Prostate gland (tissue), 2 donors: ENCODE measurements around the gene SESN1. TPM values are rescaled to one million over a fixed set of nuclear protein-coding genes. Genes with fewer than 3 reads are reported as not detected.
A peak's percentile ranks its signal among the peaks of the same experiment; 100 is the strongest.
"Not testable (repeated sequence)": the region's sequence is repeated elsewhere in the genome, so short reads cannot be mapped to it uniquely, and the experiment has no call there.

Experiments
- DNase-seq: peaks from one replicate; pipeline ENCODE4 v3.0.0-alpha.2; 2019; ENCODE audit warnings: low spot score
- H3K27ac ChIP-seq, 2 donors: fragments of 200-600 bp; sonication (generic); 2 replicates each; pipeline ENCODE4 v1.5.1; 2017 to 2019
- H3K27me3 ChIP-seq: fragments of 200-600 bp; sonication (generic); replicated peaks from 2 replicates; pipeline ENCODE4 v1.5.1; 2019; ENCODE audit not compliant: insufficient read depth
- H3K36me3 ChIP-seq, 2 donors: fragments of 200-600 bp; sonication (generic); 1 replicate in 1 of 2; 2 replicates in 1 of 2; pipeline versions ENCODE4 v1.5.1 to v1.8.1; 2017 to 2019
- H3K4me1 ChIP-seq: fragments of 200-600 bp; sonication (generic); replicated peaks from 2 replicates; pipeline ENCODE4 v1.5.1; 2019
- H3K4me3 ChIP-seq, 2 donors: fragments of 200-600 bp; sonication (generic); 2 replicates each; pipeline ENCODE4 v1.5.1; 2017 to 2019
- H3K9me3 ChIP-seq: fragments of 200-600 bp; sonication (generic); 2 replicates; pipeline ENCODE4 v1.5.1; 2017
- POLR2A ChIP-seq: fragments of 450-650 bp; IDR thresholded peaks from one replicate; pipeline ENCODE4 v1.6.1; 2016; ENCODE audit warnings: antibody characterized with exemption, mild to moderate bottlenecking
- POLR2AphosphoS5 ChIP-seq: sonication (generic); formaldehyde crosslinking; IDR thresholded peaks from one replicate; pipeline ENCODE4 v1.6.1; 2017; ENCODE audit warnings: antibody characterized with exemption
- WGBS: methylation state at CpG from one replicate; pipeline ENCODE4 v1.1.5; 2018; 5-methylcytosine and 5-hydroxymethylcytosine counted together
- intact Hi-C: fragments of 100-400 bp; cut with DNase I; formaldehyde crosslinking; loops from one replicate; pipeline ENCODE4 v1.14.2; 2022
- total RNA-seq, 2 donors: library from RNA; depleted of rRNA; stranded (reverse); fragments of >200 nt; gene quantifications; one replicate each; pipeline ENCODE4 v1.1.0, GENCODE V29; 2016
- TF ChIP-seq, protein P1 (sequence below), 4 experiments: fragments of 200-600 bp in 2 of 4; fragments of 450-650 bp in 2 of 4; sonication (generic) in 2 of 4; IDR thresholded peaks; 1 replicate in 3 of 4; 2 replicates in 1 of 4; pipeline ENCODE4 v1.5.1; 2016 to 2019; ENCODE audit warnings: antibody characterized with exemption in 4 of 4, mild to moderate bottlenecking in 2 of 4, moderate library complexity in 2 of 4

Gene SESN1
- 100 to 1,000 TPM in 1 of 2 donors, 10 to 100 TPM in 1; 92.2 to 140 TPM for total RNA-seq

- H3K27me3 ChIP-seq: no peaks in the 10 kb centered on the region
- no peaks in the 10 kb centered on the region for H3K4me1 ChIP-seq
- intact Hi-C loops: loop anchor here (2.0 kb wide), 1 partner anchor 288 kb away; the partner anchor contains the start of gene CD164
- H3K36me3 ChIP-seq: no peaks in the 10 kb centered on the region
- peak; percentile 90 for DNase-seq
- H3K9me3 ChIP-seq: no peaks in the 10 kb centered on the region
- peak within 1 kb of the TSS; percentile 94 to 98 for H3K27ac ChIP-seq
- TF ChIP-seq, protein P1, sequence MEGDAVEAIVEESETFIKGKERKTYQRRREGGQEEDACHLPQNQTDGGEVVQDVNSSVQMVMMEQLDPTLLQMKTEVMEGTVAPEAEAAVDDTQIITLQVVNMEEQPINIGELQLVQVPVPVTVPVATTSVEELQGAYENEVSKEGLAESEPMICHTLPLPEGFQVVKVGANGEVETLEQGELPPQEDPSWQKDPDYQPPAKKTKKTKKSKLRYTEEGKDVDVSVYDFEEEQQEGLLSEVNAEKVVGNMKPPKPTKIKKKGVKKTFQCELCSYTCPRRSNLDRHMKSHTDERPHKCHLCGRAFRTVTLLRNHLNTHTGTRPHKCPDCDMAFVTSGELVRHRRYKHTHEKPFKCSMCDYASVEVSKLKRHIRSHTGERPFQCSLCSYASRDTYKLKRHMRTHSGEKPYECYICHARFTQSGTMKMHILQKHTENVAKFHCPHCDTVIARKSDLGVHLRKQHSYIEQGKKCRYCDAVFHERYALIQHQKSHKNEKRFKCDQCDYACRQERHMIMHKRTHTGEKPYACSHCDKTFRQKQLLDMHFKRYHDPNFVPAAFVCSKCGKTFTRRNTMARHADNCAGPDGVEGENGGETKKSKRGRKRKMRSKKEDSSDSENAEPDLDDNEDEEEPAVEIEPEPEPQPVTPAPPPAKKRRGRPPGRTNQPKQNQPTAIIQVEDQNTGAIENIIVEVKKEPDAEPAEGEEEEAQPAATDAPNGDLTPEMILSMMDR (IDR thresholded peaks at IDR 0.05): peak in 1 of 4 experiments; percentile 26
- no peak for TF ChIP-seq POLR2AphosphoS5
- peak; percentile 85 for TF ChIP-seq POLR2A
- H3K4me3 ChIP-seq: peak within 1 kb of the TSS; percentile 50 to 72
- WGBS: under 1% methylated on average over 47 of the region's 62 CpGs
These were observed at the start of gene SESN1 for GRCh38 chr6:109094416-109095035. Gene SESN1 (minus strand): TSS chr6:109094846. CDS start chr6:109094073, 773 bp downstream.

DNA sequence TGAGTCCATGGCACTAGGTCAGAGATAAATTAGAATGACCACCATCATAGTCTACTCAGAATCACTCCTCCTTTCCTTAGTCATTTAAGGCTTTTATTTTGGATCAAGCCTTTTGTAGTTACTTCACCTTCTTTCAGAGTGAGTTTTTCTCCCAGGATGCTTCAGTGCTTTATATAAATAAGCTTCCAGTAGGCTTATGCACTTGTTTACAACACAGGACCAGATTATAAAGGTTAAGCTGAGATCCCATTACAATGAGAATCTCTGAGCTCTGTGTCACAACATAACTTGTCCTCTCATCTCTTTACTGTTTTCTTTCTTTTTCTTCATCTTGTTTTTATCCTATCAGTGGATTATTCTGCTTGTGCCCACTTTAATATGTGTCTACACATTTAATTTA is 48.5 kb upstream of the SESN1 start:
- no peak for DNase-seq
- no peak for TF ChIP-seq POLR2A
- TF ChIP-seq, protein P1 (IDR thresholded peaks at IDR 0.05): no peak
- no peak for TF ChIP-seq POLR2AphosphoS5

GRCh38 chr6:109142067-109142466 is 47.4 kb upstream of the SESN1 start:
- H3K9me3 ChIP-seq, H3K4me3 ChIP-seq, intact Hi-C loops, H3K27me3 ChIP-seq, H3K4me1 ChIP-seq, H3K27ac ChIP-seq, DNase-seq, H3K36me3 ChIP-seq: not testable (repeated sequence)

More for the DNA sequence above, 48.5 kb upstream of the SESN1 start:
- H3K27me3 ChIP-seq: no peaks in the 10 kb centered on the region
- H3K9me3 ChIP-seq: no peaks in the 10 kb centered on the region
- no peaks in the 10 kb centered on the region for H3K4me1 ChIP-seq
- H3K27ac ChIP-seq: no peak overlapping the region
- H3K4me3 ChIP-seq: no peak overlapping the region
- H3K36me3 ChIP-seq: no peaks in the 10 kb centered on the region
- intact Hi-C loops: no loop called here

DNA sequence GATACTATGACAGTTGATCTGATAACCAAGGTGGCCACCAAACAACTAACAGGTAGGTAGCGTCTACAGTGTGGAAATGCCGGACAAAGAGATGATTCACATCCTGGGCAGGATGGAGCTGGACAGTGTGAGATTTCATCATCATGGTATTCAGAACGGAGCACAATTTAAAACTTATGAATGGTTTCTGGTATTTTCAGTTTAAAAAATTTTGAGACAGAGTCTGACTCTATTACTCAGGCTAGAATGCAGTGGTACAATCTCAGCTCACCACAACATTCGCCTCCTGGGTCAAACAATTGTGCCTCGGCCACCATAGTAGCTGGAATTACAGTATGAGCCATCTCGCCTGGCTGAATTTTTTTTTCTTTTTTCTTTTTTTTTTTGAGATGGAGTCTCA is 44.5 kb upstream of the SESN1 start:
- intact Hi-C loops: no loop called here
- Histone ChIP-seq H3K9me3 (no peaks in the 10 kb centered on the region), H3K36me3 (no peaks in the 10 kb centered on the region), H3K27ac (no peak overlapping the region), H3K4me3 (no peak overlapping the region), H3K27me3 (no peaks in the 10 kb centered on the region), H3K4me1 (no peaks in the 10 kb centered on the region)
- 88% methylated on average over 6 of the region's 6 CpGs for WGBS
- TF ChIP-seq POLR2AphosphoS5 (no peak), POLR2A (no peak)
- TF ChIP-seq, protein P1 (IDR thresholded peaks at IDR 0.05): no peak
- no peak for DNase-seq

GRCh38 chr6:109136530-109136929 is 41.9 kb upstream of the SESN1 start:
- 98% methylated on average over 6 of the region's 6 CpGs for WGBS

GRCh38 chr6:109136039-109136438 is 41.4 kb upstream of the SESN1 start:
- intact Hi-C loops: not testable (repeated sequence)

More at GRCh38 chr6:109136530-109136929, 41.9 kb upstream of the SESN1 start:
- H3K27ac ChIP-seq, H3K27me3 ChIP-seq, H3K4me3 ChIP-seq, H3K9me3 ChIP-seq, H3K36me3 ChIP-seq, H3K4me1 ChIP-seq, intact Hi-C loops, DNase-seq: not testable (repeated sequence)

GRCh38 chr6:109135600-109135999 is 41.0 kb upstream of the SESN1 start:
- H3K4me1 ChIP-seq, DNase-seq, H3K27me3 ChIP-seq, H3K36me3 ChIP-seq, H3K9me3 ChIP-seq, intact Hi-C loops, H3K4me3 ChIP-seq, H3K27ac ChIP-seq: not testable (repeated sequence)
- 65% methylated on average over 1 of the region's 1 CpG for WGBS

More at GRCh38 chr6:109136039-109136438, 41.4 kb upstream of the SESN1 start:
- H3K4me1 ChIP-seq, H3K4me3 ChIP-seq, H3K36me3 ChIP-seq, H3K9me3 ChIP-seq, H3K27ac ChIP-seq, DNase-seq, H3K27me3 ChIP-seq: not testable (repeated sequence)
- WGBS: 98% methylated on average over 6 of the region's 6 CpGs
